GM21717 (cell line): ENCODE results near the gene PTPRA.

Experiments
- ATAC-seq: cut with Tn5 transposase; IDR thresholded peaks from one replicate; pipeline ENCODE4 v1.9.1; 2021; ENCODE audit warnings: mild to moderate bottlenecking, moderate library complexity; ENCODE audit not compliant: unreplicated experiment

PTPRA gene

DNA sequence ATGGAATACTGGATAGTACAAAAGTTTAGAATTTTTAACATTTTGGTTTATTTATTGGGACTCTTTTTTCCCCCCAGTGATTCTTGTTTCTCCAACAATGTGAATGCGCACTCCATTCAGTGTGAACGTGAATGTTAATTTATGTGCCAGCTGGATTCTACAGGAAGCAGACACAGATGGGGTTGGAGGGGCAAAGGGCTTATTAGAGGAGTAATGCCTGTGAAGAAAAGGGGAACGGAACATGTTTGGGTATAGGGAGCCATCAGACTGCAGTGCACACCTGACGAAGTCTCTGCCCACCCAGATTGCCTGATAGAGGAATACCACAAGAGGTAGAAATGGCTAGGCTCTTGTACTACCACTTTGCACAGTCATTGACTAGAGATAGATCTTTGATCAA, 48.2 kb downstream of the PTPRA start:
- no peak for ATAC-seq

DNA sequence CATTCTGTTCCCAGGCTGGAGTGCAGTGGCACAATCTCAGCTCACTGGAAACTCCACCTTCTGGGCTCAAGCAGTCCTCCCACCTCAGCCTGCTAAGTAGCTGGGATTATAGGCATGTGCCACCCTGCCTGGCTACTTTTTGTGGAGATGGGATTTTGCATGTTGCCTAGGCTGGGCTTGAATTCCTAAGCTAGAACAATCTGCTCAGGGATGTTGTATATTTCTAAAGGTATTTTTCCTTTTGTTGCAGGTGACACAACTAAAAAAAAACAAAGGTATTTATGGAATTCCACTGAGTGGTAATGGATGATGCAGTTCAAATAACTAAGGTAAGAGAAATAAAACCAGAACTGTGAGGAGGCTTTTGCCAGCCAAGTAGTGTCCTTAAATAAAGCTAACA, 49.7 kb downstream of the PTPRA start:
- ATAC-seq, result no peak

DNA sequence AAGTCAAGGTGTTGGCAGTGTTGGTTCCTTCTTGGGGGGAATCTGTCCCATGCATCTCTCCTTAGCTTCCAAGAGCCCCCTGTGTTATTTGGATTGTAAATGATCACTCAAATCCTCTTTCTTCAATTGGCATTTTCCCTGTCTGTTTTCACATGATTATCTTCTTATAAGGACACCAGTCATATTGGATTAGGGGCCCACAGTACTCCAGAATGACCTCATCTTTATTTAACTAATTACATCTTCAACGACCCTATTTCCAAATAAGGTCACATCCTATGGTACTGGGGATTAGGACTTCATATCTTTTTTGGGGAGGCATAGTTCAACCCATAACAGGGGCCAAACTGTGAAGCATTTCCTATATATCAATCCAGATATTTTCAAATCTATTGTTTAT, 57.3 kb downstream of the PTPRA start:
- ATAC-seq, result no peak

DNA sequence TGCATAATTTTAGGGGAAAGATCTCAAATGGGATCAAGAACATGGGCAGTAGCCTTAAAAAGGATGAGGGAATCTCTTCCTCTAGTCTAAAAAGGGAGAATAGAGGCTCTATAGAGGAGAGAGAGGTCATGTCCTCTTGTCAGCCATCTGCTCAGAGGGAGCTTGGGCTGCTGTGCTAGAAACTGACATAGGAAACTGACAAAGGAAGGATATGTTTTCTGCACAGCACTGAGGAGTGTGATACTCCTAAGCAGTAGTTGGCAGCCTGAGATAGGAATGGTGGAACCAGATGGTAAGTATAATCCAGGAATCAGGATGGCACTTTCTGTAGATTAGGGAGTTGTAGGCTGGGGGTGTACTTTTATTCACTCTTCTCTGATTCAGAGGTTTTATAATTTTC, 59.2 kb downstream of the PTPRA start:
- no peak for ATAC-seq

DNA sequence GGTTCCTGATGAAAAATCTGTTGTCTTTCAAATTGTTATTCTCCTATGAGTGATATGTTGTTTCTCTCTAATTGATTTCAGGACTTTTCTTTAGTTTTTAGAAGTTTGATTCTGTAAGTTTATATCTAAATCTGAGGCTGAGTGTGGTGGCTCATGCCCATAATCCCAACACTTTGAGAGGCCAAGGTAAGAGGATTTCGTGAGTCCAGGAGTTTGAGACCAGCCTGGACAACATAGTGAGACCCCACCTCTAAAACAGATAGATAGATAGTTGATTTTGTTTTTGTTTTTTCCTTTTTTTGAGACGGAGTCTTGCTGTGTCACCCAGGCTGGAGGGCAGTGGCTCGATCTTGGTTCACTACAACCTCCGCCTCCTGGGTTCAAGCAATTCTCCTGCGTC, 64.6 kb downstream of the PTPRA start:
- ATAC-seq, result no peak

DNA sequence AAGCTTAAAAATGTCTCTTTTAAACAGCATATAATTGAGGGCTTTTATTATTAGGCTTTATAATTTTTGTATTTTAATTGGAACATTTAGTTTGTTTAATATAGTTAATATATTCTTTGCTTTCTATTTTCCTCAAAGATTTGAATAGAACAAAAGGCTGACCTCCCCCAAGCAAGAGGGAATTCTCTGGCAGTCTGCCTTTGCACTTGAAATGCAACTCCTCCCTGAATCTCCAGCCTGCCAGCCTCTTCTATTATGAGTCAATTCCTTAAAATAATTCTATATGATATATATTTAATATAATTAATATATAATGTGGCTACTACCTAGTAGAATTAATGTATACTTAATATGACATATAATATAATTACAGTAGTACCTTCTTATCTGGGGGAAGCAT, 69.2 kb downstream of the PTPRA start:
- ATAC-seq, result no peak

DNA sequence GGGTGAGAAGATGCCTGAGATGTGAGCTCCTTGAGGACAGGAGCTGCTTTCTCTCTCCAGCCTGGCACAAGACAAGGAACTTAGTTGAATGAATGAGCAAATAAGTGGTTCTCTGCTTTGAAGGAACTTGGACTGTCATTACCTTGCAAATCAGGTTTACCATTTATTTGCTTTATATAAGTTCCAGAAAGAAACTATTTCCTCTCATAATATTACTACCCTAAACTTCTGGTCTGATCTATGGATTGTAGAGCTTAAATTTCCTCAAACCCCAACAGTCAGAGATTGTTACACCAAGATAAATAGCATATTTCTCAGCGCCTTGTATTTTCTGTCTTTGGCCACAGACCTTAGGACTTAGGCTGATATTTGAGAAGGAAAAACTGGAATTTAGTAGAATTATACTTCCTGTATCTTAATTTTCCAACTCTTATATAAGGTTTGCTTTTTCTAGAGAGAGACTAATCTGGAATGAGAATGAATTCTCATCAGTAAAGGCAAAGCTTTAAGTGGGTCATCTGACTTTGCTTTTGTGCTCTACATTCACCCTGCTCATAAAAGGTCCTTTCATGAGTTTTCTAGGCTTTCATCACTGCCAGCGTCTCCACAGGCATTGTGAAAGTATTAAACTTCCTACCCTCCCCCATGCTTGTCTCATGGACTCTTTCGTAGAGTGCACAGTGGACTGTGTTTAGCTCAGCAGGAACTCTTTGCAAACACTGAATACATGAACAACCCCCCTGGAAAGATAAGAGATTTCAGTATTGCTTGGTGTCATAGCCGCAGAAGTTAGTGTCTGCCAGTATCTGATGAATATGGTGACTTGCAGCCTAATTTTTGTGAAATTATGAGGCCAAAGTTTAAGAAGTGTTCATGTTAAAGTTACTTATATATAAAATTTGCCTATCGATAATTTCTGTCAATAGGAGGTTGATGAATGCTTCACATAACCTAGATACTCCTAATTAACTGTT, 74.0 kb downstream of the PTPRA start:
- no peak for ATAC-seq

DNA sequence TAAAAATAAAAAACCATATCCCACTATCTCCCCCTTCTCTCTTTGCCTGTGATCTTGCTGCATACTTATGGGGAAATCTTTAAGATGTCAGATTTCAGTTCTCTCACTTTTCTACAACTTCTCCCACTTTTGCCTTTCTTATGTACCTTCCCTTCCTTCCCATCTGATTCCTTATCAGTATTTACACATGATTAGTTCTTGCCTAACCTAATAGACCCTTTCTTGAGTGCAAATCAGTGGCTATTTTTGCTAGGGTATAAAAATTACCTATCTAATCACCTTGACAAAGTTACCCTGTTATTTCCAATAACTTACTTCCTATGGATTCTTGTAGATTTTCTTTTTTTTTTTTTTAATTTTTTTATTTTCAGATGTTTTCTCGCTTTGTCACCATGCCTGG, 75.7 kb downstream of the PTPRA start:
- no peak for ATAC-seq

DNA sequence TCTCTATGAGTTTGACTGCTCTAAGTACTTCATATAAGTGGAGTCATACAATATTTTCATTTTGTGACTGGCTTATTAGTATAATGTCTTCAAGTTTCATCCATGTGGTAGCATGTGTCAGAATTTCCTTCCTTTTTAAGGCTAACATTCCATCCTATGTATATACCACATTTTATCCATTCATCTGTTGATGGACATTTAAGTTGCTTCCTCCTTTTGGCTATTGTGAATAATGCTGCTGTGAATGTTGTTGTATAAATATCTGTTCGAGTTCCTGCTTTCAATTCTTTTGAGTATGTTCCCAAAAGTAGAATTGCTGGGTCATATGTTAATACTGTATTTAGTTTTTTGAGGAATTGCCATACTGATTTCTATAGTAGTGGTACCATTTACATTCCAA, 79.5 kb downstream of the PTPRA start:
- ATAC-seq, result no peak

DNA sequence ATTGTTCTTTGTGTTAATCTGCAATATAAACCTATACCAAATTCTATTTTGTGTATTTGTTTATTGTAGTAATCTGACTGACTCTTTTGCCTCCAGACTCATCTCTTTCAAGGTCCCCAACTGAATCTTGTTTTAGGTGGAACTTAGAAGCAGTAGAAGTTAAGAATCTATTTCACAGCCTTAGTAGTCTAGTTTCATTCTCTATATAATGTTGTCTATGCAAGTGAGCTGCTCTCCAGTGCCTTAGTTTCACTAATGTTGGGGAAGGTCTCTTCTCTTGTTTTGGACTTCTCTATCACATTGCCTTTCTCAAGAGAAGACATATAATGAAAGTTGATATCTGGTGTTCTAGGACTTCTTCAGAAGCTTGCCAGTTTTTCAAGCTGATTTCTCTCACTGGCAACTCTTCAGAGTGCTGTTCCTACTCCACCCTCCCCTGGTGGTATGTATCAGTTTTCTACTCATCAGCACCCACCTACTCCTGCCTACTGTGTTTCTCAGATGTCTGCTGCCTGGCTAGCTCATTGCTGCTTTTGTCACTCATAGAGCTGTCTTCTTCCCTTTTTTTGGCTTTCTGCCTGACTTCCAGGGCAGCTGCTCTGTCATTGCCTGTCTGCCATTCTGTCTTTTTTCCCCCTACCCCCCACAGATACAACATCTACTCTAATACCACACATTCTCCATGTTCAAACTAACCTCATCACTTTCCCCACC, 82.1 kb downstream of the PTPRA start:
- no peak for ATAC-seq

DNA sequence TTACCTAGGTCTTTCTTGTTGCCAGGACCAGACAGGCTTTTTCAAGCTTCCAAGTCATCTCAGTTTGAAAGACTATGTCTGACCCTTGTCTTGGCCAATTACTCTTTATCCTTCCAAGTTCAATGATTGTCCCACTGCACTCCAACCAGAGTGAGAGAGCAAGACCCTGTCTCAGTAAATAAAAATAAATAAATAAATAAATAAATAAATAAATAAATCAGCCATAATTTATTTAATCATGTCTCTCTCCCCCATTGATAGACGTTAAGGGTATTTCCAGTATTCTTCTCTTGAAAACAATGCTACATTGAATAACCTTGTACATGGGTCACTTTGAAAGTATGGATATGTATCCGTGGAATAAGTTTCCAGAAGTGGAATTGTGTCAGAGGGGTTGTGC, 83.2 kb downstream of the PTPRA start:
- no peak for ATAC-seq

DNA sequence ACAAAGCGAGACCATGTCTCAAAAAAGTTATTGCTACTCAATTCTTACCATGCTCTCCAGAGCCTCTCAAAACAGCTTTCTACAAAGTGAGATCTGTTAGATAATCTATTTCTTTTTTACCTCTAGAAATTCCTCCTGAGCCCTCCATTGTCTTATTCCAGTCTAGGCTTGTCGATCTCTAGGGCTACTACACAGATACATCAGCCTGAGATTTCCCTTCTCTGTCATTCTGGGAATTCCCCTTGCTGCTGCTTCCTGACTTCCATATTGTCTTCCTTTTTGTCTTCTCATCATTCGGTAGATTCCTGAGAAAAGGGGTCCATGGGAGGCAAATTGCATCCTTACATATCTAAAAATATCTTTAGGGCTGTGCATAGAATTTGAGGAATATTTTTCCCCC, 94.6 kb downstream of the PTPRA start:
- no peak for ATAC-seq

DNA sequence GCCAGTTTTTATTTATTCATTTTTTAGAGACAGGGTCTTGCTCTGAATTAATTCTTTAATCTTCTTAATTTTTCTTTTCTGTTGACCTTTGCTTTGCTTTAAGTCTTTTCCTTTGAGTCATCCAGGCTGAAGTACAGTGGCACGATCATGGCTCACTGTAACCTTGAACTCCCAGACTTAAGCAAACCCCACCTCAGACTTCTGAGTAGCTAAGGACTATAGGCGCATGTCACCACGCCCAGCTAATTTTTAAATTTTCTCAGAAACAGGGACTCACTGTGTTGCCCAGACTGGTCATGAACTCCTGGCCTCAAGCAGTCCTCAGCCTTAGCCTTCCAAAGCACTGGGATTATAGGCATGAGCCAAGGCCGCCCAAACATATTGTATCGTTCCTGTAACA, 98.8 kb downstream of the PTPRA start:
- no peak for ATAC-seq

DNA sequence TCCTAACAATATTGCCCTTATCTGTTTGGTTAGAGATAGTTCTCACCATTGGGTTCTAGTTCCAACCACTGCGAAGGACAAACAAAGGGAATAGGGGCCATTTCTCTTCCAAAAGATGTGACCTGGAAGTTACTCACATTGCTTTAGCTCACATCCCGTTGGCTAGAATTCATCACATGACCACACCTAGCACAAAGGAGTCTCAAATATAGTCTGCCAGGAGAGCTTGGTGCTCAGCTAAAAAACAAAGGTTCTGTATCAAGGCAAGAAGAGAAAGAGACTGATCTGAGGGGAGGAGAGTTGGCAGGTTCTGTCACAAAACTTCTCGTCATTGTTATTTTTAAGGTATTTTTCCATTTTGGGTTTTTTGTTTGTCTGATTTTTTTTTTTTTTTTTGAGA, 100.3 kb downstream of the PTPRA start:
- no peak for ATAC-seq

DNA sequence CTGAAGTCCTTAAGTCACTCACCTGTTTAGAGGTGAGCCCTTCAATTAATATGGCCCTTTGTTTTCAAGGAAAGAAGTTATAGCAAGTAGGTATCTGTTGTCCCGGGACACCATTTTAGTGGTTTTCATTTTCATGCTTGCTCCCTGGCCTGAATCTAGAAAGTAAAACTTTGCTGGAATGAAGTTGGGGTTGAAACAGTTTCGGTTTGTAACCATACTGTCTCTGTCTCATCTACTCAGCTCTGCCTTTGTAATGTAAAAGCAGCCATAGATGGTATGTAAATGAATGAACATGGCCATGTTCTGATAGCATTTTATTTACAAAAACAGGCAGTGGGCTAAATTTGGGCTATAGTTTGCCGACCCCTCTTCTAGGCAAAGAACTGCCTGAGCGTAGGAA, 105.2 kb downstream of the PTPRA start:
- ATAC-seq, result no peak

DNA sequence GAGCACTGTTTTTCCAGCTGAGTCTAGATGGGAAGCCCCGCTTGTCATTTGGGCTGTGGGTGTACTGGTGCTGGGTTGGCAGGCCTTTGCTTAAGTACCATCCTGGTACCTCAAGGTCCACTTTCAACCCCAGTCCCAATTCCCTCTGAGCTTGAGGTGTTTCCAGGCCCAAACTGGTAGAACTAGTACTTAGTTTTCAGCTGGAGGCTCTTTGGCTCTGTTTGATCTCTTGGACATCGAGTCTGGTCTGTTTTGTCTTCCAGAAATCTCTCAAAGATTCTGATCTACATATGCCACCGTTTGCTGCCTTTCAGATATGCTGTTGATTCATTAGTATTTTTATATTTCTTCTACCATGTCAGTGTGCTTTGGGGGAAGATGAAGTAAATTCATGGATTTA, 108.4 kb downstream of the PTPRA start:
- no peak for ATAC-seq

DNA sequence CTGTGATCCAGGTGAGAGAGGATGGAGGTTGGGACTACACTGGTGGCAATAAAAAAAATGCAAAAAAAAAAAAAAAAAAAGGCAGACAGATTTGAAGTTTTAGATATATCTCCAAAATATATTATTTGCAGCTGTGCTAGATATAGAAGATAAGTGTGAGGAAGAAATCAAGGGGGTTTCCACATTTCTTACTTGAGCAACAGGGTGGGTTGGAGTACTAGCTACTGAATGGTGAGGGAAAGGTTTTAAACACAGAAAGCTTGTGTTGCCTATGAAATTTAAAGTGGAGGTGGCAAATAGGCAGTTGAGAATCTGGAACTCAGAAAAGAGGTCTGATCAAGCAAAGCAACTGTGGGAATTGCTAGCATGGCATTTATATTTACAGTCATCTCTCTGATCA, 110.2 kb downstream of the PTPRA start:
- ATAC-seq, result no peak

DNA sequence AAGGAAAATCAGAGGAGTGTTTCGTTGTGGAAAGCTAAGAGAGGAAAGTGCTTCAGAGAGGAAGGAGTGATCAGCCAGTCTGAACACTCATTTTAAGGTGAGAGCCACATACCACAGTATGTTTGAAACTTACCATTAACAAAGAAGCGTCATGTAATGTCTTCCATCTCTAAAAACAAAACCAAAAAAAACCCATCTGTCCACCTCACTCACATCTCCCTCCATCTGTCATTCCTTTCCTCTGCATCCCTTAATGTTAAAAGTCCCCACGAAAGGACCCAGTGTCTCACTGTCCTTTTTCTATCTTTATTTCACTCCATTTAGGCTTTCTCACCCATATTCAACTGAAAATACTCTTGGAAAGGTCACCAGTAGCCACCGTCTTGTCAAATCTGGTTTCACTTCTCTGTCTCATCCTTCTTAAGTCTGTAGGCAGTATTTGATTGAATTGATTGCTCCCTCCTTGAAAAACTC, 110.8 kb downstream of the PTPRA start:
- ATAC-seq, result peak; percentile 56

DNA sequence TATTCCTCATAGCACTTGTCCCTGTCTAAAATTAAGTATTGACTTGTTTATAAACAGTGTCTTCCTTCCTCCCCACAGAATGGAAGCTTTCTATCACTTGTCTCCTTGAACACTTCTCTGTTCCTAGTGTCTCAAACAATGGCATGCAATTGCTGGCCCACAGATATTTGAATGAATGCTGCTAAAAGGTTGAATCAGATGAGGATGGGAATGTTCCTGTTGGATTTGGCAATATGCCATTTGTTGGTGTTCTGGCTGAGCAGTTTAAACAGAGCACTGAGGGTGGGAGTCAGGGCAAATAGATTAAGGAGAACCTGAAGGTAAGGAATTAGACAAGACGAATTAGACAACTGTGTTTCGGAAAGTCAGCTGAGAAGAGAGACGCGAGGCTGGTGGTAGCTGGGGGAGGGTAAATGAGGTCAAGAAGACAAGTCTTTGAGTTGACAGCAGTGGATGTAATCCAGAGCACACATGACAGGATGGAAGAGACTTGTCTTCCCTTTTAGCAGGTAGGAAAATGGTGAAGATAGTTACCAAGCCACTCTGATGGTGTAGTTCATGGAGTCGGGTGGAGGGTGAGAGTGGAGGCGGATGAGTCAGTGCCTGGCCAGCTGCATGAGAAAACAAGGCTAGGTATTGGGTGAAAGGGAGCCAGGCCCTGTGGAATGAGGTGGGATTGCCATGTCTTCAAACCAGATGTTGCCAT, 111.8 kb downstream of the PTPRA start:
- ATAC-seq, result no peak

DNA sequence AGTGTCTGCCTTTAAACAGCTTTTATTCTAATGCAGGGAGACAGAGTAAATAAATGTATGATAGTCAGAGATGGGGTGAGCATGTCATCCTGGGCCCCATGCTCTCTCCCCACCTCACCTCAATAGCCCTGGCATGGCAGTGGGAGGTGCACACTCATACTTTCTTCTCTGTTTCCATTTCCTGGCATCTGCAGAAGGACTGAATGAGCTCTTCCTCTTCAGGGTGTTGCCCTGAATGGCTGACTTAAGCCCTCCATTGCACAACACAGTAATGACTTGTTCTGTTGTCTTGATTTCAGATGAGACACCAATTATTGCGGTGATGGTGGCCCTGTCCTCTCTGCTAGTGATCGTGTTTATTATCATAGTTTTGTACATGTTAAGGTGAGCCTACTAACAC, 113.2 kb downstream of the PTPRA start:
- no peak for ATAC-seq

DNA sequence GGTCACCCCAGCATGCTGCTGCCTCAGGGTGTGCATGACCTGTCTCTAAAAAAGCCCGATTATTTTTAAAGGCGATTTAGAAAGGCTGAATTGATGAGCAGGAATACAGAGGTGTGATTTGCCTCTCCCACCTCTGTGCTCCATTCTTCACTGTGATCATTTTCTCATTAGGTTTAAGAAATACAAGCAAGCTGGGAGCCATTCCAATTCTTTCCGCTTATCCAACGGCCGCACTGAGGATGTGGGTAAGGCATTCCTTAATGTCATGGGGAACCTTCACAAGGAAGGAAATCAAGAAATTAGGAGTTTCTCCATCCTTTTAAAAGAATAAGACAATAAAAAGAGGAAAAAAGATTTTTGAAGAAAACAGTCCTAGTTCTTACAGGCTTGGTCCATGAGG, 114.6 kb downstream of the PTPRA start:
- no peak for ATAC-seq

DNA sequence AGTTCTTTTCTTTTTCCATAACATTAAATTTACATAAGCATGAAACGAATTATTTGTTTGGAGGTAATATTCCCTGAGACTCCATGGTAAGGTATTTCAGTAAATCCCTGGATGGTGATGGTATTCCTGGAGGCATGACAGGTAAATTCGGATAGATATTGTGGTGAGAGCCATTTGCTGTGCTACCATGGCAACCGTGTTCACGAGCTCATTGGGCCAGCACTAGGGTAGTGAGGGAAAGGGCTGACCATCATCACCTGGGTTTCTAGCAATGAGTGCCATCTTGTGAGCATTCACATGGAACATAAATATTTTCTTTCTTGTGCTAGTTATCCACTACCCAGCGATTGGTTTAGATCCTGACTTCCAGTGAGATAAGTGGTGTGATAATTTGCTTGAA, 118.3 kb downstream of the PTPRA start:
- no peak for ATAC-seq
